ENCODE data around the gene ABCA10.

DNA sequence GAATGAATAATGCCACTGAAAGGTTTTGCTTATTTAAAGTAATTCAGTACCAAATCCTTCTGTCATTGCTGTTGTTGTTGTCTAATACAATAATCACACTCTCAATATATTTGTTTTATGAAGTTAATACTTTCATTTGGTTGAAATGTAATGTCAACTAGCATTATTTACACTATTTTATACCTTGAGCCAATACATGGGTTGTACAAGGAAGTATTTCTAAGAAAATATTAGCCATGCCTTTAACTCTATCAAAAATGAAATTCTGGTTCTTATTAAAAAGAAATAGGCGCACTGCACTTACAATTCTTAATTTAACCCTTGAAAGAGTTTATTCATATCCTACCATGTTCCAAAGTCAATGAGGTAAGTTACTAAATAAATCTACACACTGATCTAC is 17.6 kb upstream of the ABCA10 start:
- TF ChIP-seq, protein P1, sequence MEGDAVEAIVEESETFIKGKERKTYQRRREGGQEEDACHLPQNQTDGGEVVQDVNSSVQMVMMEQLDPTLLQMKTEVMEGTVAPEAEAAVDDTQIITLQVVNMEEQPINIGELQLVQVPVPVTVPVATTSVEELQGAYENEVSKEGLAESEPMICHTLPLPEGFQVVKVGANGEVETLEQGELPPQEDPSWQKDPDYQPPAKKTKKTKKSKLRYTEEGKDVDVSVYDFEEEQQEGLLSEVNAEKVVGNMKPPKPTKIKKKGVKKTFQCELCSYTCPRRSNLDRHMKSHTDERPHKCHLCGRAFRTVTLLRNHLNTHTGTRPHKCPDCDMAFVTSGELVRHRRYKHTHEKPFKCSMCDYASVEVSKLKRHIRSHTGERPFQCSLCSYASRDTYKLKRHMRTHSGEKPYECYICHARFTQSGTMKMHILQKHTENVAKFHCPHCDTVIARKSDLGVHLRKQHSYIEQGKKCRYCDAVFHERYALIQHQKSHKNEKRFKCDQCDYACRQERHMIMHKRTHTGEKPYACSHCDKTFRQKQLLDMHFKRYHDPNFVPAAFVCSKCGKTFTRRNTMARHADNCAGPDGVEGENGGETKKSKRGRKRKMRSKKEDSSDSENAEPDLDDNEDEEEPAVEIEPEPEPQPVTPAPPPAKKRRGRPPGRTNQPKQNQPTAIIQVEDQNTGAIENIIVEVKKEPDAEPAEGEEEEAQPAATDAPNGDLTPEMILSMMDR (IDR thresholded peaks at IDR 0.05) = no peak
- TF ChIP-seq POLR2AphosphoS5 (IDR thresholded peaks at IDR 0.05) = no peak

Measured in breast epithelium (tissue), 3 donors.